Measurements from ENCODE around the gene DNAJB6. TPM values are rescaled to one million over a fixed set of nuclear protein-coding genes. Genes with fewer than 3 reads are reported as not detected.
A peak's percentile ranks its signal among the peaks of the same experiment; 100 is the strongest.

Gene DNAJB6
- total RNA-seq, 3 donors from 2014 or later: 71.2 to 165 (median 75.0) TPM

DNA sequence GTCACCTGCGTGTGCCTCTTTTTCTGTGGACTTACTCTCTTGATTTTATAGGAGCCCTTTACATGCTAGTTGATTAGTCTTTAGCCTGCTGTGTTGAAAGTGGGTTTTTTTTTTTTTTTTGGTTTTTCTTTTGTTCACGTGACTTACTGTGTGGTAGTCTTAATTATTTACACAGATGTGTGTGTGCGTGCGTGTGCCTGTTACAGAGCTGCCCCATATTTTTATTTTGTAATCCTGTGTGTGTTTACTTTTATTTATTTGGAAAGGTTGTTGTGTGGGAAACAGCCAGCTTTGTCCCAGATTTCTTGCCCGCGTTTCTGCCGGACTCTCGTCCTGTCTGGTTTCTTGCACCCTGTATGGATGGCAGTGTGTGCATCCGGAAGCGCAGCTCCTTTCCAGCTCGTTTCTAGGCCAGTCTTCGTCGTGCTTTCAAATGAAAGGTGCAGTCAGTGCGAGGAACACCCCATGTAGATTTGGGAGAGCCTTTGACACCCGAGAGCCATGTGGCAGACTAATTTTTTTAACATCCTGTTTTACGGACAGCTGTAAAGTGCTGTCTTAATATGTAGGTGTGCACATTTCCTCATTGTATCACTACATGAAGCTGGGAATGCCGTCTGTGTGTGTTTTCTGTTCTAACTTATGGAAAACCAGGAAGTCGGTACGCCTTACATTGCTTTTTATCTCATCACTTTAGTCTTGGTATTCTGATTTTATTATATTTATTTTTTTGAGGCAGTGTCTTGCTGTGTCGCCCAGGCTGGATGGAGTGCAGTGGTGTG, 55.6 kb downstream of the DNAJB6 start:
- intact Hi-C loops (cut with DNase I, micrococcal nuclease): no loop called here
- H3K9me3 ChIP-seq: no peaks in the 10 kb centered on the region
- H3K4me3 ChIP-seq: no peak overlapping the region
- ATAC-seq: peak; percentile 78
- H3K36me3 ChIP-seq (ENCODE audit: low read depth): no peaks in the 10 kb centered on the region
- DNase-seq: peak in 1 of 3 donors; percentile 14
- H3K4me1 ChIP-seq (ENCODE audit: low read depth): no peaks in the 10 kb centered on the region
- TF ChIP-seq, protein P1, sequence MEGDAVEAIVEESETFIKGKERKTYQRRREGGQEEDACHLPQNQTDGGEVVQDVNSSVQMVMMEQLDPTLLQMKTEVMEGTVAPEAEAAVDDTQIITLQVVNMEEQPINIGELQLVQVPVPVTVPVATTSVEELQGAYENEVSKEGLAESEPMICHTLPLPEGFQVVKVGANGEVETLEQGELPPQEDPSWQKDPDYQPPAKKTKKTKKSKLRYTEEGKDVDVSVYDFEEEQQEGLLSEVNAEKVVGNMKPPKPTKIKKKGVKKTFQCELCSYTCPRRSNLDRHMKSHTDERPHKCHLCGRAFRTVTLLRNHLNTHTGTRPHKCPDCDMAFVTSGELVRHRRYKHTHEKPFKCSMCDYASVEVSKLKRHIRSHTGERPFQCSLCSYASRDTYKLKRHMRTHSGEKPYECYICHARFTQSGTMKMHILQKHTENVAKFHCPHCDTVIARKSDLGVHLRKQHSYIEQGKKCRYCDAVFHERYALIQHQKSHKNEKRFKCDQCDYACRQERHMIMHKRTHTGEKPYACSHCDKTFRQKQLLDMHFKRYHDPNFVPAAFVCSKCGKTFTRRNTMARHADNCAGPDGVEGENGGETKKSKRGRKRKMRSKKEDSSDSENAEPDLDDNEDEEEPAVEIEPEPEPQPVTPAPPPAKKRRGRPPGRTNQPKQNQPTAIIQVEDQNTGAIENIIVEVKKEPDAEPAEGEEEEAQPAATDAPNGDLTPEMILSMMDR (IDR thresholded peaks at IDR 0.05): no peak

DNA sequence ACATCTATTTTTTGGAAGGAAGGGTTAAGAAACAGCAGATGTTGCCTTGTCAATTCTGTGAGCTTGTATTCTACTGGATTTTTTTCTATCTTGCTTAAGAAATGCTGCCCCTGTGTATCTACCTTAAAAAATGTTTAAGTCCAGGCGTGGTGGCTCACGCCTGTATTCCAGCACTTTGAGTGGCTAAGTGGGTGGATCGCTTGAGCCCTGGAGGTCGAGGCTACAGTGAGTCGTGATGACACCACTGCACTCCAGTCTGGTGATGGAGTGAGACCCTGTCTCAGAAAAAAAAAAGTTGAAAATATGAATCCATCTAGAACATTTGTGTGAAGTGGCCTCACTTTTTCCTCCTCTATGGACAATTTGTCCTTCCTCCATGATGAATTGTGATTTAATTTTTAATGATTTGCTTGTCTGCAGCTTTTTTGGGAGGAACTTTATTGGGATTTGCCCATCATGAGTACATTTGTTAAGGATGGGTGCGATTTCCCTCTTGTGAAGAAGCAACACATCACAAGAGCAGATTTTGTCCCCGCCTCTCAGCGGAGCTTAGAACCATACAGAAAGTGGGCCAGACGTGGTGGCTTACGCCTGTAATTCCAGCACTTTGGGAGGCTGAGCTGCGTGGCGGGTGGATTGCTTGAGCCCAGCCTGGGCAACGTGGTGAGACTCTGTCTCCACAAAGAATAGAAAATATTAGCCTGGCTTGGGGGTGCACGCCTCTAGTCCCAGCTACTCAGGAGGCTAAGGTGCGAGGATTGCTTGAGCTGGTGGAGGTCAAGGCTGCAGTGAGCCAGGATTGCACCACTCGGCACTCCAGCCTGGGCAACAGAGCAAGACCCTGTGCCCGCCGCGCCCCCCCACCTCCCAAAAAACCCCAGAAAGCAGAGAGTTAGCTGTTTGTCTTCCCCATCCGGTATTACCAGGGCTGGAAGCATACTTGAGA, 57.7 kb downstream of the DNAJB6 start:
- Histone ChIP-seq H3K4me3 (no peak overlapping the region), H3K36me3 (ENCODE audit: low read depth) (no peaks in the 10 kb centered on the region), H3K4me1 (ENCODE audit: low read depth) (no peaks in the 10 kb centered on the region), H3K9me3 (no peaks in the 10 kb centered on the region)
- intact Hi-C loops (cut with DNase I, micrococcal nuclease): no loop called here
- DNase-seq (no peak), ATAC-seq (no peak)
- TF ChIP-seq, protein P1 (IDR thresholded peaks at IDR 0.05): no peak

DNA sequence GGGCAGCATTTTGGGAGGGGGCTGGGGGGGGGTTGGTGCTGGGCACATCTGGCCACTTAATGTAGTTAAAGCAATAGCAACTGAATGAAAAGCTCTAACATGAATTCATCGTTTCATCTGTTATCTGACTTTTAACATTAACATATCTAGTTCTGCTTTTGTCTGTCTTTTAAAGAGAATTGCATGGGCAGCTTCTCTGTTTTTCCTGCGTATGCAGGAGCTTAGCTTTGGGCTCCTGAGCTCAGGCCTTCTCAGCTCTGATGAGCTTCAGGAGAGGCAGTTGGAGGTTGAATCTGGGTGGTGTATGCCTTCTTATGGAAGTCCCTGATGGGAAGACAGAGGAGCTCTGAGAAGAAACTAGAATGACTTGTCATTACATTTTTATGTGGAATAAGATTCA, 58.4 kb downstream of the DNAJB6 start:
- ATAC-seq (no peak), DNase-seq (no peak)
- Histone ChIP-seq H3K36me3 (ENCODE audit: low read depth) (no peaks in the 10 kb centered on the region), H3K9me3 (no peaks in the 10 kb centered on the region), H3K4me3 (no peak overlapping the region), H3K4me1 (ENCODE audit: low read depth) (no peaks in the 10 kb centered on the region)
- intact Hi-C loops (cut with DNase I, micrococcal nuclease): no loop called here
- TF ChIP-seq, protein P1 (IDR thresholded peaks at IDR 0.05): no peak

DNA sequence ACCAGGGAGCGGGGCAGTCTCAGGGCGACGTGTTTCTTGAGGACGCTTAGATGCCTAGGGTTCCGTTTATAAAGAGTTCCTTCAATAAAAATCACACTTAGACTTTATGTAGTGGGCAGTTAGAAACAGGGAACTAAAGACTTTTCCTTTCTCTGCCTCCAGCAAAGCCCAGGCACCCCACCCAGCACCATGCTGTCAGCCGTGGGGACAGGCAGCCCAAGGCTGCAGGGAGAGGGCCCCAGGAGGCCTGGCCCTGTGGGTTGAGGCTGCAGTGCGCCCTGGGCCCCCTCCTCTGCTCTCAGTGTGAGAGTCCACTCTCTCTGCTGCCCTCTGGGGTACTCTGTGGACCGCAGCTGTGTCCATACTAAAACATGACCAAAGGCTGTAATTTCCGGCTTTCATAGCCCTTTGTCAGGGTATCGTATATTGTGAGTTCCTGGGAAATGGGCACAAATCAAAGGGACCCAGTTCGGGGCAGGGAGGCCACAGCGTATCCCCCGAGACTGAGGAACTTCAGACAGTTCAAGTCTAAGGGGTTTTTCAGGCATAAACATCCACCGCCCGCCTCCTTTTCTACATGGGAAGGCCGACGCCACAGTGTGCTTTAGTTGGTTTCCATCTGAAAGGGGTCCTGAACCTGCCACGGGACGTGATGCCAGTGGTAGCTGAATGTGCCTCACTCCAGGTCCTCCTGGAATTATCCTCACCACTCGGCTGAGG, 59.7 kb downstream of the DNAJB6 start:
- DNase-seq: no peak
- intact Hi-C loops (cut with DNase I, micrococcal nuclease): no loop called here
- Histone ChIP-seq H3K4me3 (no peak overlapping the region), H3K36me3 (ENCODE audit: low read depth) (no peaks in the 10 kb centered on the region), H3K4me1 (ENCODE audit: low read depth) (no peaks in the 10 kb centered on the region), H3K9me3 (no peaks in the 10 kb centered on the region)
- no peak for ATAC-seq
- TF ChIP-seq, protein P1 (IDR thresholded peaks at IDR 0.05): no peak

DNA sequence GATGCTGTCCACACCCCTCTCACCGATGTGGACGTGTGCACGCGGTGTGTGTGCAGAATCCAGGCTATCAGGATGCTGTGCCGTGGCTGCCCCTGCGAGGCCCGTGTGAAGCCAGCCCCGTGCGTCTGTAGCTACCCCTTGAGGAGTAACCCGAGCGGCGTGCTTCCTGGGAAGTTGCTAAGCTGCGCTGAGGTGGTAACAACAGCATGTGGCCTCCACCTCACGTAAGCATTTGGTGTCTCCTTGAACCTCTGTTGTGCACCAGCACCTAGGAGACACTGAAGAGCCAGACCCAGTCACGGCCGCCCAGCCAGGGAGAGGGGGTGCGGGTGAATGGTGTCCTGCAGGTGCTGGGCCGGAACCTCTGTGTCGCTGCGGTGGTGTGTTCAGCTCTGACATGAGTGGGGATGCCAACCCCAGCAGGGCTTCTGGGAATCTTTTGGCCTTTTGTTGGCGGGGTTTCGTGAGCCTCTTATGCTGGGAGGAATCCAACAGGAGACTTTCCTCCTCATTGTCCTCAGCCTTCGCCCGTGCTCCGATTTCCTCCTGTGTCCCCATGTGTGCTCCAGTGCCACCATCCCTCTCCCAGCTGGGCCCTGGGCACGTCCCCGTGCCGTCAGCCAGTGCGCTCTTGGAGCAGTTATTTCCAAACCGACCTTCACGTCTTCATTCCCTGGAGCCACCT, 60.4 kb downstream of the DNAJB6 start:
- Histone ChIP-seq H3K4me3 (no peak overlapping the region), H3K9me3 (no peaks in the 10 kb centered on the region), H3K36me3 (ENCODE audit: low read depth) (no peaks in the 10 kb centered on the region), H3K4me1 (ENCODE audit: low read depth) (no peaks in the 10 kb centered on the region)
- ATAC-seq (peak; percentile 8), DNase-seq (no peak)
- TF ChIP-seq, protein P1 (IDR thresholded peaks at IDR 0.05): no peak
- intact Hi-C loops (cut with DNase I, micrococcal nuclease): no loop called here
